Gastrocnemius medialis (tissue), 4 donors: ENCODE data around the gene MYO18B. TPM values are rescaled to one million over a fixed set of nuclear protein-coding genes. Genes with fewer than 3 reads are reported as not detected.

Experiments
- ATAC-seq, 2 donors: fragments of 150-250 bp; one replicate each; pipeline ENCODE4 v1.9.1; 2016
- DNase-seq, 2 donors: peaks; one replicate each; pipeline ENCODE4 v3.0.0-alpha.2; 2019
- H3K27ac ChIP-seq, 4 donors: fragments of 200-600 bp; sonication (generic); 1 replicate in 1 of 4; 2 replicates in 3 of 4; pipeline ENCODE4 v1.5.1; 2016 to 2018; ENCODE audit warnings: mild to moderate bottlenecking in 2 of 4, moderate library complexity in 1 of 4
- H3K27me3 ChIP-seq, 3 donors: fragments of 200-600 bp; sonication (generic) in 2 of 3; 1 replicate in 1 of 3; 2 replicates in 2 of 3; pipeline versions ENCODE4 v1.5.1 to v1.6.0; 2016 to 2019; ENCODE audit warnings: mild to moderate bottlenecking in 1 of 3, moderate library complexity in 1 of 3
- H3K36me3 ChIP-seq, 2 donors: fragments of 200-600 bp; sonication (generic) in 1 of 2; one replicate each; pipeline ENCODE4 v1.5.1; 2017 to 2018
- H3K4me1 ChIP-seq, 2 donors: fragments of 200-600 bp; sonication (generic) in 1 of 2; one replicate each; pipeline ENCODE4 v1.5.1; 2016 to 2017; ENCODE audit warnings: mild to moderate bottlenecking in 2 of 2
- H3K4me3 ChIP-seq, 4 donors: fragments of 200-600 bp; sonication (generic) in 3 of 4; 1 replicate in 1 of 4; 2 replicates in 3 of 4; pipeline ENCODE4 v1.5.1; 2016 to 2019; ENCODE audit warnings: mild to moderate bottlenecking in 2 of 4
- H3K9me3 ChIP-seq, 3 donors: fragments of 200-600 bp; sonication (generic) in 2 of 3; 1 replicate in 1 of 3; 2 replicates in 2 of 3; pipeline ENCODE4 v1.5.1; 2016 to 2019
- POLR2A ChIP-seq, 2 donors: fragments of 450-650 bp; IDR thresholded peaks; one replicate each; pipeline ENCODE4 v1.6.1; 2017; ENCODE audit warnings: antibody characterized with exemption in 2 of 2, mild to moderate bottlenecking in 2 of 2, moderate library complexity in 2 of 2
- in situ Hi-C, 4 donors: fragments of 200-750 bp; cut with MboI; loops; one replicate each; pipeline versions ENCODE4 v1.15.0 to v1.8.0; 2017; ENCODE audit warnings: low sequenced_read_pairs in 4 of 4
- intact Hi-C: fragments of 100-400 bp; cut with DNase I; formaldehyde crosslinking; loops from one replicate; pipeline ENCODE4 v1.15.1; 2023; ENCODE audit warnings: low total_unique reads
- total RNA-seq, 4 donors: library from RNA; depleted of rRNA; stranded (reverse); fragments of >200 nt; gene quantifications; one replicate each; pipeline versions ENCODE4 v1.1.0 to v1.2.3, GENCODE V29; 2016
- TF ChIP-seq, protein P1 (sequence below), 5 experiments: fragments of 450-650 bp in 3 of 5; fragments of 200-600 bp in 2 of 5; sonication (generic) in 2 of 5; IDR thresholded peaks in 4 of 5; conservative IDR thresholded peaks in 1 of 5; 1 replicate in 4 of 5; 2 replicates in 1 of 5; pipeline ENCODE4 v1.5.1; 2016 to 2019; ENCODE audit warnings: antibody characterized with exemption in 5 of 5, mild to moderate bottlenecking in 3 of 5, moderate library complexity in 3 of 5

MYO18B gene
- total RNA-seq, 4 donors from 2014 or later = 273 to 408 (median 362) TPM

DNA sequence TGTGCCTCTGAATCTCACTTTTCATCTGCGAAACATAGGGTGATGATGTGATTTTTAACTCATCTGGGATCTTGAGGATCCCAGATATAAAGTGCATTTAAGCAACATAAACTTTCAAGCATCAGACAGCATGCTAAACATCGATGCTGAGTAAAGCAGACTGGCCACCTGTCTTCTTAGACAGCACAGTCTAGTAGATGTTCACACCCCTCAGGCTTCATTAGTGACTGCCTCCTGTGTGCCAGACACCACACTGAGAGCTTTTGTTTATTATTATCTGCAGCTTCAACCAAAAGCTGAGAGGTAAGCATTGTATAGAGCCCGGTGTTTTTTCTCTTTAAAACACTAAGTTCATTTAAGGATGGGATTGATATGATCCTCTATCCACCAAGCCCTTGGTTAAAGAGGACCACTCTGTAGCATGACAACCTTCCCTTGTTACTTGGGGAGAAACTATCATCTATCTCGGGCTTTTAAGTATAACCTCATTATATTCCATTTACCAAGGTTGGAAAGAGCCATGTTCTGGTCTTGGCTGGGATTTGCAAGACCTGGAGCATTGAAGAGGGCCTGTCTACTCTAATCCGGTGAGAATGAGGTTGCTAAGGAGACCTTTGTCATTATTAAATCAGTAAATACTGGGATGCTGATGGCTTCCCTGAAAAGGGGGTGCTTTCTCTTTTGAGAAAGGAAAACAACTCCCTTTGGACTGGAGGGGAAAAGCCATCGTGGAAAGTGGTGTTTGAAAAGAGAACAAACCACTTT lies 313.0 kb downstream of the MYO18B start:
- TF ChIP-seq POLR2A (IDR thresholded peaks at IDR 0.05) = no peak
- TF ChIP-seq, protein P1, sequence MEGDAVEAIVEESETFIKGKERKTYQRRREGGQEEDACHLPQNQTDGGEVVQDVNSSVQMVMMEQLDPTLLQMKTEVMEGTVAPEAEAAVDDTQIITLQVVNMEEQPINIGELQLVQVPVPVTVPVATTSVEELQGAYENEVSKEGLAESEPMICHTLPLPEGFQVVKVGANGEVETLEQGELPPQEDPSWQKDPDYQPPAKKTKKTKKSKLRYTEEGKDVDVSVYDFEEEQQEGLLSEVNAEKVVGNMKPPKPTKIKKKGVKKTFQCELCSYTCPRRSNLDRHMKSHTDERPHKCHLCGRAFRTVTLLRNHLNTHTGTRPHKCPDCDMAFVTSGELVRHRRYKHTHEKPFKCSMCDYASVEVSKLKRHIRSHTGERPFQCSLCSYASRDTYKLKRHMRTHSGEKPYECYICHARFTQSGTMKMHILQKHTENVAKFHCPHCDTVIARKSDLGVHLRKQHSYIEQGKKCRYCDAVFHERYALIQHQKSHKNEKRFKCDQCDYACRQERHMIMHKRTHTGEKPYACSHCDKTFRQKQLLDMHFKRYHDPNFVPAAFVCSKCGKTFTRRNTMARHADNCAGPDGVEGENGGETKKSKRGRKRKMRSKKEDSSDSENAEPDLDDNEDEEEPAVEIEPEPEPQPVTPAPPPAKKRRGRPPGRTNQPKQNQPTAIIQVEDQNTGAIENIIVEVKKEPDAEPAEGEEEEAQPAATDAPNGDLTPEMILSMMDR (IDR thresholded peaks at IDR 0.05 in 4 of 5, conservative IDR thresholded peaks at IDR 0.05 in 1 of 5) = no peak
- DNase-seq = no peak
- intact Hi-C loops = no loop called here
- ATAC-seq = no peak
- no peaks in the 10 kb centered on the region for H3K9me3 ChIP-seq
- in situ Hi-C loops = no loop called here
- no peaks in the 10 kb centered on the region for H3K27me3 ChIP-seq
- H3K27ac ChIP-seq = no peak overlapping the region
- peaks cover 0 to 20% of the 10 kb centered on the region in 2 donors for H3K36me3 ChIP-seq
- no peak overlapping the region for H3K4me3 ChIP-seq
- no peaks in the 10 kb centered on the region for H3K4me1 ChIP-seq

DNA sequence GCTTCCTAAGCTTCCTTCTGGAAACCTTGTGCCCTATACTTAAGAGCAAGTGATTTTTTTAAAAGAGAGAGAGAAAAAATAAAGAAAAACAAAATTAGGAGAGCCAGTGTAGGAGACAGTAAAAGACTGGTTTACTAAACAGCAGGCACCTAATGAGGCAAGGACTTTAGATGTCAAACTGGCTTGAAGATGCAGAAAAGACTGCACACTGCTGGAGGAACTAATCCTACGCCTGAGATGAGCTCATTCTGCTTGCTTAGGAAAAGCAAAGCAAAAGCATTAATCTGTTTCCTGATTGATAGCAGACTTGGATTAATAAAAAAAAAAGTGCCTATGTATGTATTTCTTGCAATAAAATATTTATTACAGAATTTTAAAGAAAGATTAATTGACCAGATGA lies 313.7 kb downstream of the MYO18B start:
- Histone ChIP-seq H3K9me3 (no peaks in the 10 kb centered on the region), H3K4me3 (no peak overlapping the region), H3K4me1 (no peaks in the 10 kb centered on the region), H3K27me3 (no peaks in the 10 kb centered on the region), H3K36me3 (peaks cover 0 to 20% of the 10 kb centered on the region in 2 donors), H3K27ac (no peak overlapping the region)
- in situ Hi-C loops (no loop called here), intact Hi-C loops (no loop called here)
- DNase-seq (no peak), ATAC-seq (no peak)
- no peak for TF ChIP-seq POLR2A (IDR thresholded peaks at IDR 0.05)
- TF ChIP-seq, protein P1 (IDR thresholded peaks at IDR 0.05 in 4 of 5, conservative IDR thresholded peaks at IDR 0.05 in 1 of 5) = no peak

DNA sequence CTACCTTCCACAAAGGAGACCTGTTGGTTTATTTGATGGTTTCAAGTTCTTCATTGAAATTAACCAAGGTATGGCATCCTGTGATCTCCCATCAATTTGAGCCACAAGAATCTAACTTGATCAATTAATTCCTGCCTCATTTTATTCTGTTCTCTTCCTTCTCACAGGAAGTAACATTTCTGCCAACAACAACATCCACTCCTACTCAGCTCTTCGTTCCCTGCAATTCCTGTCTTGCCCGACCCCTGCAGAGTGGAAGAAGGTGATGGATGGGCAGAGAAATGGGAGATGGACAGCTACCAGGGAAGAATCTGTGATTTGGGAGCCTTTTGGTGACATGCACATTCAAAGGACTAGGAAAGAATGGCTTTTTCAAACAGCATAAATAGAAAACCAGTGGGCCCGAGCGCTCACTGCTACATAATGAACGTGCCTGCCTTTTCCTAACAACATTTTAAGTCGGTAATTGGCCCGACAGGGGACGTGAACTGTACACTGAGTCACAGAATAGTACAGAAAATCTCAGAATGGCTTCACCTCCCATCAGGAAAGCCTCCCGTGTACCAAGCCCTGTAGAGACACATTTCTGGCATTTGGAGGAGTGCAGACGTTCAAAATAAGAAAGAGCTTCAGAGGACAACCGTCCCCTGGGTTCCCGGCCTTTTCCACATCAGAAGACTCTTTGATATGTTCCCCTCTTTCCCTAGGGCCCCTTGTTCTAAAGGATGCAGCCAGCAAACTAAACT lies 314.6 kb downstream of the MYO18B start:
- Histone ChIP-seq H3K27me3 (no peaks in the 10 kb centered on the region), H3K4me1 (no peaks in the 10 kb centered on the region), H3K9me3 (no peaks in the 10 kb centered on the region), H3K4me3 (no peak overlapping the region), H3K27ac (no peak overlapping the region), H3K36me3 (peaks cover 0 to 20% of the 10 kb centered on the region in 2 donors)
- ATAC-seq = no peak
- no peak for DNase-seq
- intact Hi-C loops (no loop called here), in situ Hi-C loops (no loop called here)
- TF ChIP-seq POLR2A (IDR thresholded peaks at IDR 0.05) = no peak
- TF ChIP-seq, protein P1 (IDR thresholded peaks at IDR 0.05 in 4 of 5, conservative IDR thresholded peaks at IDR 0.05 in 1 of 5) = no peak

DNA sequence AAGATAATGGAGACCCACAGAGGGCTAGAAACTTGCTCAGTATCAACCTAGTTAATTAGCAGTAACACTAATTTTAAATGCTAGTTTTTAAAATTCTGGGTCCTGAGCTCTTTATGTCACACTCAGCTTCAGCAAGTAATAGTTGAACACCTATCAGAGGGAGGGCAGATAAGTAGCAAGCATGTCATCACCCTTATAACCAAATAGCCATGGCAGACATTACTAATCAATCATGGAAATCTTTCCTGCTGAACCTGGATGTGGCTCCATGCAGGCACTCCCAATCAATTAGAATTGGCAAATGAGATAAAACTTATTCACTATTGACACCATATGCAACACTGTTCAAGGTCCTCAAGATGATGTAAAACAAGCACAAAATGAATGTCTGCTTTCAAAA lies 315.7 kb downstream of the MYO18B start:
- no peaks in the 10 kb centered on the region for H3K27me3 ChIP-seq
- ATAC-seq (no peak), DNase-seq (no peak)
- H3K4me3 ChIP-seq = no peak overlapping the region
- H3K4me1 ChIP-seq = no peaks in the 10 kb centered on the region
- intact Hi-C loops (no loop called here), in situ Hi-C loops (no loop called here)
- H3K36me3 ChIP-seq = peaks cover 0 to 20% of the 10 kb centered on the region in 2 donors
- H3K9me3 ChIP-seq = no peaks in the 10 kb centered on the region
- TF ChIP-seq, protein P1 (IDR thresholded peaks at IDR 0.05 in 4 of 5, conservative IDR thresholded peaks at IDR 0.05 in 1 of 5) = no peak
- TF ChIP-seq POLR2A (IDR thresholded peaks at IDR 0.05) = no peak
- no peak overlapping the region for H3K27ac ChIP-seq
